ENCODE measurements around the gene OR52A5.

DNA sequence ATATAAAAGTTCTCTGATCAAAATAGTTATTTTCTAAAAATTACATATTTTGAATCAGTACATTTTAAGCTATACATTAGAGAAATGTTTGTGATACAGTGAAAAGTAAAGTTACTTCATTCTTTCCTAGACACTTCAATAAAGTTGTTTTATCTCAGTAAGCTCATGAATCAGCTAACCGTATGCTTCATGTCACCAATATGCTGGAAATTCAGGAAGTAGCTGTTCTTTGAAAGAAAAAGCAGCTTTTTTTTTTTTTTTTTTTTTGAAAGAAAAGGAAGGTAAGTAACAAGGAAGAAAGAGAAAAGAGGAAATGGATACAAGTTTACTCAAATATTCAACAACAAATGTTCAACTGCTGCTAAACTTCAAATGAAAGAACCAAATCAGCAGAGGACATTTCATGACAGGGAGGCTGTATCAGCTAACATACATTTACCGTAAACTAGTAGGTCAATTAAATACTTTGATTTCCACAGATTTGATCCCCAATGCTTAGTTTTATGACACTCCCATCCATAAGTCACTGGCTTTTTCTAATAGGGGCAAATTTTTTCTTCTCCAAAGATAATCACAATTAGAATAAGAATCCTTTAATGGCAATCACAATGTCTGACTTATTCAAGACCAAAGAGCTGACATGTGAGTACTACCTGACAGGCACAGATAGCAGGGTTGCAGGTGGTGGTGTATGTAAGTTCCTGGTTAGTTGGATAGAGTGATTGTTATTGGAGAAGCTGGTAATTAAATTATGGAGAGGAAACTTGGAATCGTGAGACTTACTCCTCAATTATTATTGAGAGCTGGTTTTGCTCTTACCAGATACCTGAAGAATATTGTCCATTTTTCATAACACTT, 15.6 kb upstream of the OR52A5 start:
- TF ChIP-seq, protein P1, sequence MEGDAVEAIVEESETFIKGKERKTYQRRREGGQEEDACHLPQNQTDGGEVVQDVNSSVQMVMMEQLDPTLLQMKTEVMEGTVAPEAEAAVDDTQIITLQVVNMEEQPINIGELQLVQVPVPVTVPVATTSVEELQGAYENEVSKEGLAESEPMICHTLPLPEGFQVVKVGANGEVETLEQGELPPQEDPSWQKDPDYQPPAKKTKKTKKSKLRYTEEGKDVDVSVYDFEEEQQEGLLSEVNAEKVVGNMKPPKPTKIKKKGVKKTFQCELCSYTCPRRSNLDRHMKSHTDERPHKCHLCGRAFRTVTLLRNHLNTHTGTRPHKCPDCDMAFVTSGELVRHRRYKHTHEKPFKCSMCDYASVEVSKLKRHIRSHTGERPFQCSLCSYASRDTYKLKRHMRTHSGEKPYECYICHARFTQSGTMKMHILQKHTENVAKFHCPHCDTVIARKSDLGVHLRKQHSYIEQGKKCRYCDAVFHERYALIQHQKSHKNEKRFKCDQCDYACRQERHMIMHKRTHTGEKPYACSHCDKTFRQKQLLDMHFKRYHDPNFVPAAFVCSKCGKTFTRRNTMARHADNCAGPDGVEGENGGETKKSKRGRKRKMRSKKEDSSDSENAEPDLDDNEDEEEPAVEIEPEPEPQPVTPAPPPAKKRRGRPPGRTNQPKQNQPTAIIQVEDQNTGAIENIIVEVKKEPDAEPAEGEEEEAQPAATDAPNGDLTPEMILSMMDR (IDR thresholded peaks at IDR 0.05; ENCODE audit: insufficient read depth, low read length), result no peak
- no peak for TF ChIP-seq POLR2AphosphoS5 (IDR thresholded peaks at IDR 0.05; ENCODE audit: low read depth)

Measured in HL-60 (cell line).